ENCODE results near the gene TMEM244.

DNA sequence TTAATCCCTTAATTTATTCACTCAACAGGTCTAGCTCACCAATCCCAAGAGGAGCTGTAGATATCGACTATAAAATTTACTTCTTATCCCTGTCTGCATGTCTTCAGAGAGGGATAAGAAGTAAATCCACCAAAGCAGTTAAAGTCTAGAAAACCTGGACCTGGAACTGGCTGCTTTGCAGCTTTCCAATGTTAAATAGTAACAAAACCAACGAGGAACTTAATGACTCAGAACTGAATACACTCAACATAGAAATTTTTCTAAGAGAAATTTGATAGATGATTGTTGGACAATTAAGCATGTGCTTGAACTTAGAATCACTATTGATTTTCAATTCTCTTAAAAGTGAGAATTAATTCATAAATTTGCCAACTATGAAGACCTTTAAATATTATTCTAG lies 11.5 kb upstream of the TMEM244 start:
- TF ChIP-seq POLR2AphosphoS5 (IDR thresholded peaks at IDR 0.05): no peak
- no peak for TF ChIP-seq POLR2A (IDR thresholded peaks at IDR 0.05)
- TF ChIP-seq, protein P1, sequence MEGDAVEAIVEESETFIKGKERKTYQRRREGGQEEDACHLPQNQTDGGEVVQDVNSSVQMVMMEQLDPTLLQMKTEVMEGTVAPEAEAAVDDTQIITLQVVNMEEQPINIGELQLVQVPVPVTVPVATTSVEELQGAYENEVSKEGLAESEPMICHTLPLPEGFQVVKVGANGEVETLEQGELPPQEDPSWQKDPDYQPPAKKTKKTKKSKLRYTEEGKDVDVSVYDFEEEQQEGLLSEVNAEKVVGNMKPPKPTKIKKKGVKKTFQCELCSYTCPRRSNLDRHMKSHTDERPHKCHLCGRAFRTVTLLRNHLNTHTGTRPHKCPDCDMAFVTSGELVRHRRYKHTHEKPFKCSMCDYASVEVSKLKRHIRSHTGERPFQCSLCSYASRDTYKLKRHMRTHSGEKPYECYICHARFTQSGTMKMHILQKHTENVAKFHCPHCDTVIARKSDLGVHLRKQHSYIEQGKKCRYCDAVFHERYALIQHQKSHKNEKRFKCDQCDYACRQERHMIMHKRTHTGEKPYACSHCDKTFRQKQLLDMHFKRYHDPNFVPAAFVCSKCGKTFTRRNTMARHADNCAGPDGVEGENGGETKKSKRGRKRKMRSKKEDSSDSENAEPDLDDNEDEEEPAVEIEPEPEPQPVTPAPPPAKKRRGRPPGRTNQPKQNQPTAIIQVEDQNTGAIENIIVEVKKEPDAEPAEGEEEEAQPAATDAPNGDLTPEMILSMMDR (IDR thresholded peaks at IDR 0.05): no peak
- TF ChIP-seq EP300 (IDR thresholded peaks at IDR 0.05): no peak
